K562 (cell line): ENCODE data around the gene ZSCAN21. TPM values are rescaled to one million over a fixed set of nuclear protein-coding genes. Genes with fewer than 3 reads are reported as not detected.

Experiments used
- ARID4B ChIP-seq: sonication (generic); formaldehyde crosslinking; IDR thresholded peaks from 2 replicates; pipeline ENCODE4 v1.8.0; 2022; ENCODE audit warnings: mild to moderate bottlenecking, missing genetic modification reagents
- CHD7 ChIP-seq: fragments of 200-600 bp; sonication (generic); IDR thresholded peaks from one replicate; pipeline ENCODE4 v1.6.1; 2012; ENCODE audit warnings: mild to moderate bottlenecking, low read depth, low read length, inconsistent platforms
- HCFC1 ChIP-seq: IDR thresholded peaks from 2 replicates; pipeline ENCODE4 v1.6.1; 2012; ENCODE audit warnings: low read depth, low read length, improper control_type of control experiment
- IRF2 ChIP-seq: sonication (generic); formaldehyde crosslinking; IDR thresholded peaks from 2 replicates; pipeline ENCODE4 v1.8.1; 2022; ENCODE audit warnings: mild to moderate bottlenecking, missing genetic modification reagents
- POLR2AphosphoS2 ChIP-seq: IDR thresholded peaks from 2 replicates; pipeline ENCODE4 v1.6.1; 2012; ENCODE audit warnings: low read length, improper control_type of control experiment
- PTRF ChIP-seq: fragments of 450-650 bp; IDR thresholded peaks from 2 replicates; pipeline ENCODE4 v1.6.1; 2016; ENCODE audit warnings: mild to moderate bottlenecking, missing genetic modification characterization, missing compliant biosample characterization
- TRIM25 ChIP-seq: fragments of 450-650 bp; IDR thresholded peaks from 2 replicates; pipeline ENCODE4 v1.7.0; 2016; ENCODE audit warnings: borderline replicate concordance
- polyA plus RNA-seq, 8 experiments: library from polyadenylated mRNA; depleted of rRNA in 4 of 8; stranded (reverse) in 5 of 8; unstranded in 3 of 8; fragments of >200 nt; fragmentation: Nextera tagmentation in 2 of 8; fragmentation: Illumina TruSeq in 1 of 8; extraction: Ambion mirVana in 2 of 8; extraction: Trizol in 1 of 8; gene quantifications; 2 replicates each; pipeline versions ENCODE4 v1.2.1 to v1.2.3, GENCODE V29; 2011 to 2014; ENCODE audit warnings: inconsistent platforms in 1 of 8, missing spikeins in 1 of 8
- total RNA-seq, 7 experiments: library from RNA; depleted of rRNA in 6 of 7; stranded (reverse); fragments of >200 nt in 6 of 7; fragmentation: Illumina TruSeq in 2 of 7; extraction: Trizol in 2 of 7; gene quantifications; 2 replicates each; pipeline versions ENCODE4 v1.2.1 to v1.2.3, GENCODE V29; 2011 to 2021; ENCODE audit warnings: low replicate concordance in 1 of 7

Gene ZSCAN21
- total and polyA plus RNA-seq, 9 of the 15 experiments (the other 6 are each of a cell fraction or from before 2014, with no cell fraction given), result 5.9 to 15.5 (median 13.2) TPM

GRCh38 chr7:100049441-100050291, at the start of gene ZSCAN21 (continued):
- TF ChIP-seq CHD7, result no peak
- peak; percentile 83 for TF ChIP-seq ARID4B (CRISPR knock-in tag)
- TF ChIP-seq PTRF (tag), result no peak
- TF ChIP-seq TRIM25, result no peak
- peak; percentile 78 for TF ChIP-seq HCFC1
- TF ChIP-seq POLR2AphosphoS2, result no peak; the same call in 1 of the 2 replicates
- TF ChIP-seq IRF2 (CRISPR knock-in tag), result no peak
